ENCODE measurements around the gene F10.

F10 gene

DNA sequence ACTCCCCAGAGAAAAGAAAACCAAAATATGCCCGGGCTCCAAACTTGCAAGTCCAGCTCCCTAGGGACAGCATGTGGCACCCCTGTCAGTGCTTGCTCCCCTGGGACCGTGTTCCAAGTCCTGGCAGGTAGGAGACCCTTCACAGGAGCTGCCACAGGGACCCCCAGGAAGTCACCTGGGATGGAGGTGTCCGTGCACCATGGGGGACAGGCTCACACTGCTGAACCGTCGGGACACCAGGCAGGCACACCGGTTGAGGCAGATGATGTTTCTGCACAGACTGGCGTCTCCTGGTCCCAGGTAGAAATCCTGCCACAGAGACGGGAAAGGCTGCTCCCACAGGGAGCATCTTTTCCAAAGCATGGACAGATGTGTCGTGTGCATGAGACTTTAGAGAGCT, 24.2 kb downstream of the F10 start:
- H3K4me3 ChIP-seq (ENCODE audit: low read depth, low read length): no peak overlapping the region
- no peak for DNase-seq (ENCODE audit: low read depth)
- TF ChIP-seq, protein P1, sequence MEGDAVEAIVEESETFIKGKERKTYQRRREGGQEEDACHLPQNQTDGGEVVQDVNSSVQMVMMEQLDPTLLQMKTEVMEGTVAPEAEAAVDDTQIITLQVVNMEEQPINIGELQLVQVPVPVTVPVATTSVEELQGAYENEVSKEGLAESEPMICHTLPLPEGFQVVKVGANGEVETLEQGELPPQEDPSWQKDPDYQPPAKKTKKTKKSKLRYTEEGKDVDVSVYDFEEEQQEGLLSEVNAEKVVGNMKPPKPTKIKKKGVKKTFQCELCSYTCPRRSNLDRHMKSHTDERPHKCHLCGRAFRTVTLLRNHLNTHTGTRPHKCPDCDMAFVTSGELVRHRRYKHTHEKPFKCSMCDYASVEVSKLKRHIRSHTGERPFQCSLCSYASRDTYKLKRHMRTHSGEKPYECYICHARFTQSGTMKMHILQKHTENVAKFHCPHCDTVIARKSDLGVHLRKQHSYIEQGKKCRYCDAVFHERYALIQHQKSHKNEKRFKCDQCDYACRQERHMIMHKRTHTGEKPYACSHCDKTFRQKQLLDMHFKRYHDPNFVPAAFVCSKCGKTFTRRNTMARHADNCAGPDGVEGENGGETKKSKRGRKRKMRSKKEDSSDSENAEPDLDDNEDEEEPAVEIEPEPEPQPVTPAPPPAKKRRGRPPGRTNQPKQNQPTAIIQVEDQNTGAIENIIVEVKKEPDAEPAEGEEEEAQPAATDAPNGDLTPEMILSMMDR (IDR thresholded peaks at IDR 0.05; ENCODE audit: control insufficient read depth, extremely low read depth, insufficient read depth): no peak

DNA sequence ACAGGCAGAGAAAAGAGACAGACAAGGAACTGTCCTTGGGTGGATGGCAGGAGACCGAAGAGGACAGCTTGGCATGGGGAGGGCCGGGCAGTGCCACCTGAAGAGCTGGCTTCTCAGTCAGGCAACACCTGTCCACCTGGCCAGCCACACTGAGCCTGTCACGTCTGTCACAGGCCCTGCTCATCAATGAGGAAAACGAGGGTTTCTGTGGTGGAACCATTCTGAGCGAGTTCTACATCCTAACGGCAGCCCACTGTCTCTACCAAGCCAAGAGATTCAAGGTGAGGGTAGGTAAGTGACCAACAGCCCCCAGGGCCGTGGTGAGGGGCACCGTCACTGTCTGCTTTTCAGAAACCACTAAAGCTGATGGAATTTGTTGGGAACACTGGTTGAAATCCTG, 24.6 kb downstream of the F10 start:
- TF ChIP-seq, protein P1 (IDR thresholded peaks at IDR 0.05; ENCODE audit: control insufficient read depth, extremely low read depth, insufficient read depth): no peak
- no peak for DNase-seq (ENCODE audit: low read depth)
- H3K4me3 ChIP-seq (ENCODE audit: low read depth, low read length): no peak overlapping the region

DNA sequence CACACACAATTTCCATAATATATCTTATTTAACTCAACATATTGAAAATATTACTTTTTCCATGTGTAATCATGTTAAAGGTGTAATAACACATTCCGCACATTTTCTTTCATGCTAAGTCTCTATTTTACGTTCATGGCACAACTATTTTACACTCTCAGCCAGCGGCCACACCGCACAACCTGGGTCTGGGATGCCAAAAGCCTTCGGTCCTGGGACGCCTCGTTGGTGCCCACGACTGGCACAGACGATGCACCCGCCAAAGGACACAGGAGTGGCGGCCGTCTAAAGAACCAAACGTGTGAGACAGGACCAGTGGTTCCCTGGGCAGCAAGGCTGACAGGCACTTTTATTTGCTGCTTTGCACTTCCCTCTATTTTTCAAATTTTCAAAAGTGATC, 25.8 kb downstream of the F10 start:
- TF ChIP-seq, protein P1 (IDR thresholded peaks at IDR 0.05; ENCODE audit: control insufficient read depth, extremely low read depth, insufficient read depth): no peak
- H3K4me3 ChIP-seq (ENCODE audit: low read depth, low read length): no peak overlapping the region
- DNase-seq (ENCODE audit: low read depth): no peak

DNA sequence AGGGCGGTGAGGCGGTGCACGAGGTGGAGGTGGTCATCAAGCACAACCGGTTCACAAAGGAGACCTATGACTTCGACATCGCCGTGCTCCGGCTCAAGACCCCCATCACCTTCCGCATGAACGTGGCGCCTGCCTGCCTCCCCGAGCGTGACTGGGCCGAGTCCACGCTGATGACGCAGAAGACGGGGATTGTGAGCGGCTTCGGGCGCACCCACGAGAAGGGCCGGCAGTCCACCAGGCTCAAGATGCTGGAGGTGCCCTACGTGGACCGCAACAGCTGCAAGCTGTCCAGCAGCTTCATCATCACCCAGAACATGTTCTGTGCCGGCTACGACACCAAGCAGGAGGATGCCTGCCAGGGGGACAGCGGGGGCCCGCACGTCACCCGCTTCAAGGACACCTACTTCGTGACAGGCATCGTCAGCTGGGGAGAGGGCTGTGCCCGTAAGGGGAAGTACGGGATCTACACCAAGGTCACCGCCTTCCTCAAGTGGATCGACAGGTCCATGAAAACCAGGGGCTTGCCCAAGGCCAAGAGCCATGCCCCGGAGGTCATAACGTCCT, 26.4 kb downstream of the F10 start:
- TF ChIP-seq, protein P1 (IDR thresholded peaks at IDR 0.05; ENCODE audit: control insufficient read depth, extremely low read depth, insufficient read depth): no peak

DNA sequence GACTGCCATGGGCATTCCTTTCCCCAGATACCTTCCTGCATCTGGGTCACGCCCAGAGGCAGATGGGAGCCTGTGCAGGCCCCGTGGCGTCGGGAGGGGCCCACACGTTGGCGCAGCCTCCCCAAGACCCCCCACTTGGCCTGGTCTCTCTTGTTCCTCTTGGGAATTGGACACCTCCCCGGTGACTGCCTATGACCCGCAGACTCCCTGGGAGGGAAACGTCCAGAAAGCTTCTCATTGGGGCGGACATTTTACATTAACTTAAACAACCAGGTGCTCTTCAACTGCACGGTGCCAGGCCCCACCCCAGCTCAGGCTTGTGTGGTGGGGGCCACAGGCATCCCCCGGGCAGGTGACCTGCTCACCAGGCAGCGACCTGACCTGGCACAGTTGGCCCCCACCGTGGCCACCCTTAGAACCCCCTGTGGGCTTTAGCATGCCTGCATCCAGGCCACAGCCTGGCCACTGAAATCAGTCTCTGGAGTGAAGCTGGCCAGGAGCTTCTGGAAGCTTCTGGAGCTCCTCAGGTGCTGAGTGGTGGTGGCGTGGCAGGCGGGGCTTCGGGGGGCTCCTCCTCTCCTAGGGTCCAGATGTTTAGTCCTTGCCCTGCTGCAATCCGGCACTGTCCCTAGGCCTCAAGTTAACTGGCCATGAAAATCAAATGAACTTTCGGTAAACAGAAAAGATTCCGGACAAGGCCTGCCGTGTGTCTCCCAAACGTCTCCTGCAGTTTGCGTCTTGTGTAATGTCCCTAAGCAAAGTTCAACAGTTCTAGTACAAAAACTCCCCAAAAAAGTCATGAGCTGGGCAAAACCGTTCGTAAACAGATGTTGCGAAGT, 27.3 kb downstream of the F10 start:
- no peak overlapping the region for H3K4me3 ChIP-seq (ENCODE audit: low read depth, low read length)
- TF ChIP-seq, protein P1 (IDR thresholded peaks at IDR 0.05; ENCODE audit: control insufficient read depth, extremely low read depth, insufficient read depth): no peak
- no peak for DNase-seq (ENCODE audit: low read depth)

More for the DNA sequence above, 26.4 kb downstream of the F10 start:
- DNase-seq (ENCODE audit: low read depth): no peak
- no peak overlapping the region for H3K4me3 ChIP-seq (ENCODE audit: low read depth, low read length)

DNA sequence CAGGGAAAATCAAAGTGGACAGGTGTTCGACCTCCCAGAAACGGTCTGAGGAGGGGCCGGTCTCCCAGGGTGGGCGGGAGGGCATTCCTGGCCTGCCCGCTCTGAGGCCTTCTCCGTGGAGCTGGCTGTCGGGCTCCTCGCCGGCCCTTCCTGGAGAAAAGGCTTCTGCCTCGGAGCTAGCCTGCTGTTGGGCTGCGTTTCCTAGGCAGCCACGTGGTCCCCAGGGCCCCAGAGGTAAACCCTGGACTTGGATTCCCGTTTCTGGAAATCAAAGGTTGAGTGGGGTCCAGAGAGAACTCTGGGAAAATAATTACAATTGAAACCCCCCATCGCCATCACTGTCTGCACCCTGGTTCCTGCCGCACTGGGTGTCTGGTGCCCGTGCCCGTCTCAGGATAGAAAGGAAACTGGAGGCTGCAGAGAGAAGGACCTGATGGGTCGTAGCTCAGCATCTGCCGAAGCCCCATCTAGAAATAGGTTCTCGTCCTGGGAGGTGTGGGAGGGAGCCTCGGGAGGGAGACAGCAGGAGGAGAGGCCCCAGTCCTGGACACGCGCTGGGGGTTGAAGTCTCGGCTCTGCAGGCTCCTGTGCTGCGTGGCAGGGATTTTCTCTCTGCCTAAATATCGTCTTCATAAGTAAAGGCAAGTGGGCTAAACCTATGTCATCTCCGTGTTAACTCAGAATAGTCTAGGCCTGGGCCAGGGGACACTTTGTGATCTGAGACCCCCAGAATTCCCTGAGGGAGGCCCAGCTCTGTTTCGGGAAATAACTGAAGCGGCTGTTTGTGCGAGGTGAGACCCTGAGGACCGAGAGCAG, 28.2 kb downstream of the F10 start:
- no peak for DNase-seq (ENCODE audit: low read depth)
- TF ChIP-seq, protein P1 (IDR thresholded peaks at IDR 0.05; ENCODE audit: control insufficient read depth, extremely low read depth, insufficient read depth): no peak
- no peak overlapping the region for H3K4me3 ChIP-seq (ENCODE audit: low read depth, low read length)

Measured in LNCaP clone FGC (cell line).